ENCODE measurements around the gene DYSF. TPM values are rescaled to one million over a fixed set of nuclear protein-coding genes. Genes with fewer than 3 reads are reported as not detected.
"Not testable (repeated sequence)": the region's sequence is repeated elsewhere in the genome, so short reads cannot be mapped to it uniquely, and the experiment has no call there.

Gene DYSF
- total RNA-seq, 1 experiment from 2014 or later = 0.89 TPM

- TF ChIP-seq SRF (IDR thresholded peaks at IDR 0.05; ENCODE audit: low read depth) (no peak), CEBPB (IDR thresholded peaks at IDR 0.05; ENCODE audit: low read depth) (no peak), ZFX (IDR thresholded peaks at IDR 0.05) (no peak), EZH2phosphoT487 (IDR thresholded peaks at IDR 0.05; ENCODE audit: borderline replicate concordance) (no peak), ELF1 (IDR thresholded peaks at IDR 0.05; ENCODE audit: borderline replicate concordance, low read depth) (no peak)
Observed at GRCh38 chr2:71409611-71410010, 43.8 kb upstream of the DYSF start (continued).

- Histone ChIP-seq H3K4me2 (ENCODE audit: low read length) (no peak overlapping the region), H3K9ac (ENCODE audit: low read length) (no peak overlapping the region), H3K27me3 (ENCODE audit: insufficient read depth, low read length) (no peaks in the 10 kb centered on the region), H3K79me2 (ENCODE audit: insufficient read depth, low read length) (peaks cover 7% of the 10 kb centered on the region; the same call in 1 of the 2 replicates), H3K9me2 (ENCODE audit: insufficient read depth) (no peaks in the 10 kb centered on the region), H3K4me3 (replicated peaks in 1 of 2; ENCODE audit: low read depth in 1 of 2, low read length in 2 of 2) (no peak overlapping the region), H3K4me1 (ENCODE audit: control insufficient read depth in 1 of 2, insufficient read depth in 2 of 2, low read length in 2 of 2) (no peaks in the 10 kb centered on the region), H3K9me3 (ENCODE audit: control insufficient read depth in 1 of 2, insufficient read depth in 1 of 2, low read depth in 1 of 2, low read length in 2 of 2) (no peaks in the 10 kb centered on the region), H4K20me1 (ENCODE audit: insufficient read depth) (no peaks in the 10 kb centered on the region), H3K27ac (ENCODE audit: low read depth, low read length) (no peak overlapping the region), H2AFZ (ENCODE audit: low read depth, low read length, poor library complexity, severe bottlenecking) (no peak overlapping the region), H3K36me3 (ENCODE audit: control insufficient read depth in 1 of 2, insufficient read depth in 2 of 2, low read length in 2 of 2) (peaks cover 6 to 23% of the 10 kb centered on the region in 2 experiments)
- ChIA-PET RAD21 (ENCODE audit: low non-redundant PET in 1 of 2, low total read pairs in 2 of 2, uncharacterized antibody in 2 of 2, unreplicated experiment in 2 of 2) (no interaction called here), POLR2A (no interaction called here), CTCF (no interaction called here)
- intact Hi-C loops (cut with micrococcal nuclease) = no loop called here
- BruUV-seq (replicated peaks) = no TSS peak
- TF ChIP-seq SRF (IDR thresholded peaks at IDR 0.05; ENCODE audit: low read depth) (no peak), ZFX (IDR thresholded peaks at IDR 0.05) (no peak), SP1 (IDR thresholded peaks at IDR 0.05; ENCODE audit: low read depth) (no peak), SIN3A (IDR thresholded peaks at IDR 0.05; ENCODE audit: low read depth) (no peak), JUND (IDR thresholded peaks at IDR 0.05) (no peak), TCF7L2 (IDR thresholded peaks at IDR 0.05; ENCODE audit: borderline replicate concordance, extremely low read depth, insufficient read depth, insufficient read length) (no peak)
- TF ChIP-seq, protein P1, sequence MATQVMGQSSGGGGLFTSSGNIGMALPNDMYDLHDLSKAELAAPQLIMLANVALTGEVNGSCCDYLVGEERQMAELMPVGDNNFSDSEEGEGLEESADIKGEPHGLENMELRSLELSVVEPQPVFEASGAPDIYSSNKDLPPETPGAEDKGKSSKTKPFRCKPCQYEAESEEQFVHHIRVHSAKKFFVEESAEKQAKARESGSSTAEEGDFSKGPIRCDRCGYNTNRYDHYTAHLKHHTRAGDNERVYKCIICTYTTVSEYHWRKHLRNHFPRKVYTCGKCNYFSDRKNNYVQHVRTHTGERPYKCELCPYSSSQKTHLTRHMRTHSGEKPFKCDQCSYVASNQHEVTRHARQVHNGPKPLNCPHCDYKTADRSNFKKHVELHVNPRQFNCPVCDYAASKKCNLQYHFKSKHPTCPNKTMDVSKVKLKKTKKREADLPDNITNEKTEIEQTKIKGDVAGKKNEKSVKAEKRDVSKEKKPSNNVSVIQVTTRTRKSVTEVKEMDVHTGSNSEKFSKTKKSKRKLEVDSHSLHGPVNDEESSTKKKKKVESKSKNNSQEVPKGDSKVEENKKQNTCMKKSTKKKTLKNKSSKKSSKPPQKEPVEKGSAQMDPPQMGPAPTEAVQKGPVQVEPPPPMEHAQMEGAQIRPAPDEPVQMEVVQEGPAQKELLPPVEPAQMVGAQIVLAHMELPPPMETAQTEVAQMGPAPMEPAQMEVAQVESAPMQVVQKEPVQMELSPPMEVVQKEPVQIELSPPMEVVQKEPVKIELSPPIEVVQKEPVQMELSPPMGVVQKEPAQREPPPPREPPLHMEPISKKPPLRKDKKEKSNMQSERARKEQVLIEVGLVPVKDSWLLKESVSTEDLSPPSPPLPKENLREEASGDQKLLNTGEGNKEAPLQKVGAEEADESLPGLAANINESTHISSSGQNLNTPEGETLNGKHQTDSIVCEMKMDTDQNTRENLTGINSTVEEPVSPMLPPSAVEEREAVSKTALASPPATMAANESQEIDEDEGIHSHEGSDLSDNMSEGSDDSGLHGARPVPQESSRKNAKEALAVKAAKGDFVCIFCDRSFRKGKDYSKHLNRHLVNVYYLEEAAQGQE (IDR thresholded peaks at IDR 0.05; ENCODE audit: low read depth) = no peak
- ATAC-seq (no peak), DNase-seq (ENCODE audit: low read depth, low spot score) (no peak)
Observed at GRCh38 chr2:71410696-71411095, 42.7 kb upstream of the DYSF start.

- BruUV-seq (replicated peaks); H3K36me3 ChIP-seq (ENCODE audit: control insufficient read depth in 1 of 2, insufficient read depth in 2 of 2, low read length in 2 of 2); H3K9me3 ChIP-seq (ENCODE audit: control insufficient read depth in 1 of 2, insufficient read depth in 1 of 2, low read depth in 1 of 2, low read length in 2 of 2); RAD21 ChIA-PET (ENCODE audit: low non-redundant PET in 1 of 2, low total read pairs in 2 of 2, uncharacterized antibody in 2 of 2, unreplicated experiment in 2 of 2); H3K4me1 ChIP-seq (ENCODE audit: control insufficient read depth in 1 of 2, insufficient read depth in 2 of 2, low read length in 2 of 2); H2AFZ ChIP-seq (ENCODE audit: low read depth, low read length, poor library complexity, severe bottlenecking); H3K9me2 ChIP-seq (ENCODE audit: insufficient read depth); ATAC-seq; DNase-seq (ENCODE audit: low read depth, low spot score); H3K9ac ChIP-seq (ENCODE audit: low read length); H4K20me1 ChIP-seq (ENCODE audit: insufficient read depth); H3K27me3 ChIP-seq (ENCODE audit: insufficient read depth, low read length); intact Hi-C loops (cut with micrococcal nuclease); H3K27ac ChIP-seq (ENCODE audit: low read depth, low read length): not testable (repeated sequence)
- ChIA-PET POLR2A (interaction anchor here (1.0 kb wide), 1 partner anchor 117 kb away, joined by 3 read pairs; no protein-coding TSS in a partner anchor), CTCF (interaction anchor here (1.5 kb wide), 1 partner anchor 44 kb away, joined by 3 read pairs; no protein-coding TSS in a partner anchor)
- 0 out of 2 replicates have a peak overlapping the region, but pooled peaks have one; percentile 23 for H3K4me2 ChIP-seq (ENCODE audit: low read length)
- peak overlapping the region; percentile 18 to 20; a peak in 1 of 4 replicates for H3K4me3 ChIP-seq (replicated peaks in 1 of 2; ENCODE audit: low read depth in 1 of 2, low read length in 2 of 2)
- peaks cover 27% of the 10 kb centered on the region for H3K79me2 ChIP-seq (ENCODE audit: insufficient read depth, low read length)
Observed at GRCh38 chr2:71416866-71417265, 36.5 kb upstream of the DYSF start.
